GM12801 (cell line): ENCODE data around the gene KRTAP12-1.
"Not testable (repeated sequence)": the region's sequence is repeated elsewhere in the genome, so short reads cannot be mapped to it uniquely, and the experiment has no call there.

ENCODE experiments used
- CTCF ChIP-seq: IDR thresholded peaks from one replicate; pipeline ENCODE4 v1.5.1; 2011; ENCODE audit warnings: control low read depth; ENCODE audit not compliant: insufficient read length; ENCODE audit errors: extremely low read depth

Gene KRTAP12-1

GRCh38 chr21:44649521-44650100 lies 32.4 kb downstream of the KRTAP12-1 start:
- no peak for TF ChIP-seq CTCF

- no peak for TF ChIP-seq CTCF
These were observed 33.2 kb downstream of the KRTAP12-1 start for GRCh38 chr21:44648557-44649311.

- TF ChIP-seq CTCF: no peak
These were observed 34.8 kb downstream of the KRTAP12-1 start for GRCh38 chr21:44647222-44647552.

GRCh38 chr21:44646366-44647221 lies 35.4 kb downstream of the KRTAP12-1 start, which contains the start of gene KRTAP10-11:
KRTAP10-11 (plus strand) TSS chr21:44646414; CDS start chr21:44646459, 45 bp downstream.
- TF ChIP-seq CTCF: not testable (repeated sequence)

- TF ChIP-seq CTCF: no peak
These were observed 37.1 kb downstream of the KRTAP12-1 start for GRCh38 chr21:44644878-44645277.

- no peak for TF ChIP-seq CTCF
These were observed 38.1 kb downstream of the KRTAP12-1 start for GRCh38 chr21:44643741-44644310.

GRCh38 chr21:44640761-44641160 lies 41.2 kb downstream of the KRTAP12-1 start:
- no peak for TF ChIP-seq CTCF
